ENCODE results near the gene DOK7.

DOK7 gene

GRCh38 chr4:3521621-3522325 is 58.7 kb downstream of the DOK7 start:
- DNase-seq (ENCODE audit: low spot score), result no peak

- no peak for DNase-seq (ENCODE audit: low spot score)
Observed at GRCh38 chr4:3522326-3522640, 59.2 kb downstream of the DOK7 start.

GRCh38 chr4:3522651-3523050 is 59.5 kb downstream of the DOK7 start:
- DNase-seq (ENCODE audit: low spot score), result no peak

- no peak for DNase-seq (ENCODE audit: low spot score)
Observed at GRCh38 chr4:3523146-3523627, 60.1 kb downstream of the DOK7 start.

- no peak for DNase-seq (ENCODE audit: low spot score)
Observed at GRCh38 chr4:3523628-3524221, 60.6 kb downstream of the DOK7 start.

- DNase-seq (ENCODE audit: low spot score), result no peak
Observed at GRCh38 chr4:3524349-3524748, 61.2 kb downstream of the DOK7 start.

GRCh38 chr4:3524920-3525319 is 61.8 kb downstream of the DOK7 start:
- no peak for DNase-seq (ENCODE audit: low spot score)

GRCh38 chr4:3525532-3526430 is 62.7 kb downstream of the DOK7 start:
- no peak for DNase-seq (ENCODE audit: low spot score)

GRCh38 chr4:3526456-3526855 is 63.4 kb downstream of the DOK7 start:
- DNase-seq (ENCODE audit: low spot score), result no peak

GRCh38 chr4:3527101-3527913 is 64.2 kb downstream of the DOK7 start:
- no peak for DNase-seq (ENCODE audit: low spot score)

- no peak for DNase-seq (ENCODE audit: low spot score)
Observed at GRCh38 chr4:3527914-3528876, 65.1 kb downstream of the DOK7 start.

- peak; percentile 47 for DNase-seq (ENCODE audit: low spot score)
Observed at GRCh38 chr4:3529363-3529762, 66.3 kb downstream of the DOK7 start.

GRCh38 chr4:3530051-3530450 is 66.9 kb downstream of the DOK7 start:
- no peak for DNase-seq (ENCODE audit: low spot score)

GRCh38 chr4:3530663-3531254 is 67.7 kb downstream of the DOK7 start:
- DNase-seq (ENCODE audit: low spot score), result no peak

GRCh38 chr4:3531318-3531878 is 68.3 kb downstream of the DOK7 start:
- DNase-seq (ENCODE audit: low spot score), result no peak

GRCh38 chr4:3531879-3532750 is 69.0 kb downstream of the DOK7 start, which contains the start of gene LRPAP1:
Gene LRPAP1, minus strand, starts transcription at chr4:3532422. Its CDS starts 10 bp downstream, at chr4:3532412.
- peak; percentile 94 for DNase-seq (ENCODE audit: low spot score)

- no peak for DNase-seq (ENCODE audit: low spot score)
Observed at GRCh38 chr4:3532751-3533422, 69.8 kb downstream of the DOK7 start.

- DNase-seq (ENCODE audit: low spot score), result no peak
Observed at GRCh38 chr4:3533423-3533820, 70.3 kb downstream of the DOK7 start.

Data from globus pallidus (tissue), 1 donor.